ENCODE results near the gene NACC2. TPM values are rescaled to one million over a fixed set of nuclear protein-coding genes. Genes with fewer than 3 reads are reported as not detected.

NACC2 gene
- total and polyA plus RNA-seq, 9 of the 15 experiments (the other 6 are each of a cell fraction or from before 2014, with no cell fraction given) = 0.70 to 25.1 (median 5.6) TPM

GRCh38 chr9:135994501-135995192, 100.4 kb downstream of the NACC2 start:
- Histone ChIP-seq H3K4me3 (no peak overlapping the region), H4K20me1 (replicated peaks; ENCODE audit: control insufficient read depth, insufficient read depth, low read length) (no peaks in the 10 kb centered on the region), H3K27me3 (ENCODE audit: control insufficient read depth in 2 of 2, insufficient read depth in 2 of 2, low read length in 2 of 2) (no peaks in the 10 kb centered on the region), H2AFZ (ENCODE audit: low read depth, low read length) (no peak overlapping the region), H3K9me3 (replicated peaks; ENCODE audit: control insufficient read depth, insufficient read depth, low read depth, low read length) (no peaks in the 10 kb centered on the region), H3K27ac (ENCODE audit: extremely low read depth, low read depth, low read length) (no peak overlapping the region), H3K9me1 (ENCODE audit: control insufficient read depth, insufficient read depth, low read length) (no peaks in the 10 kb centered on the region), H3K4me2 (ENCODE audit: insufficient read depth, low read length) (no peak overlapping the region), H3K36me3 (ENCODE audit: control insufficient read depth, insufficient read depth, low read length) (no peaks in the 10 kb centered on the region), H3K4me1 (replicated peaks in 1 of 2; ENCODE audit: control insufficient read depth in 2 of 2, insufficient read depth in 2 of 2, low read length in 2 of 2) (peaks cover 22 to 71% of the 10 kb centered on the region in 2 experiments), H3K9ac (ENCODE audit: insufficient read depth in 1 of 2, low read depth in 2 of 2, low read length in 2 of 2) (peak overlapping the region in 1 of 2 experiments; percentile 72; a peak in 2 of 4 replicates), H3K79me2 (ENCODE audit: control insufficient read depth, insufficient read depth, low read length) (no peaks in the 10 kb centered on the region)
- FAIRE-seq (no peak), DNase-seq (ENCODE audit: extremely low read depth in 1 of 4, low spot score in 3 of 4) (no peak), ATAC-seq (no peak)
- intact Hi-C loops (cut with micrococcal nuclease) = no loop called here
- POLR2A ChIA-PET = interaction anchor here (0.6 kb wide), 2 partner anchors 55 to 200 kb away, joined by 3 read pairs; no protein-coding TSS in a partner anchor
- in situ Hi-C loops (cut with MboI) = no loop called here
- CTCF ChIA-PET (ENCODE audit: low intra/inter-chr PET ratio) = no interaction called here
- no peak for TF ChIP-seq FOXJ2 (tag; IDR thresholded peaks at IDR 0.05)
- peak; percentile 63 for TF ChIP-seq CEBPB (tag; IDR thresholded peaks at IDR 0.05)
- peak; percentile 10; the same call in 1 of the 2 replicates for TF ChIP-seq CBFA2T2 (conservative IDR thresholded peaks at IDR 0.05)
- no peak for TF ChIP-seq NCOA4 (IDR thresholded peaks at IDR 0.05; ENCODE audit: partially characterized antibody)
- TF ChIP-seq EGR1 (conservative IDR thresholded peaks at IDR 0.05) = peak; percentile 55
- peak; percentile 31; the same call in 1 of the 2 replicates for TF ChIP-seq CEBPG (CRISPR knock-in tag; IDR thresholded peaks at IDR 0.05)
- TF ChIP-seq CEBPG (tag; conservative IDR thresholded peaks at IDR 0.05 in 1 of 2, IDR thresholded peaks at IDR 0.05 in 1 of 2) = peak in 1 of 2 experiments; percentile 64; a peak in 2 of 4 replicates
- peak; percentile 23; the same call in 1 of the 2 replicates for TF ChIP-seq TFE3 (CRISPR knock-in tag; IDR thresholded peaks at IDR 0.05)
- TF ChIP-seq VEZF1 (CRISPR knock-in tag; IDR thresholded peaks at IDR 0.05) = peak; percentile 34
- WGBS (ENCODE audit: insufficient coverage, low coverage, missing lambda C conversion rate) = 53% methylated on average over 20 of the region's 20 CpGs
- BruUV-seq (replicated peaks) = no TSS peak

All from K562 (cell line).